Kidney tubule cell (primary cell): ENCODE data around the gene P4HA2.

ENCODE experiments used
- DNase-seq: peaks from one replicate; pipeline ENCODE4 v3.0.0-alpha.2; 2018; ENCODE audit warnings: low spot score

P4HA2 gene

DNA sequence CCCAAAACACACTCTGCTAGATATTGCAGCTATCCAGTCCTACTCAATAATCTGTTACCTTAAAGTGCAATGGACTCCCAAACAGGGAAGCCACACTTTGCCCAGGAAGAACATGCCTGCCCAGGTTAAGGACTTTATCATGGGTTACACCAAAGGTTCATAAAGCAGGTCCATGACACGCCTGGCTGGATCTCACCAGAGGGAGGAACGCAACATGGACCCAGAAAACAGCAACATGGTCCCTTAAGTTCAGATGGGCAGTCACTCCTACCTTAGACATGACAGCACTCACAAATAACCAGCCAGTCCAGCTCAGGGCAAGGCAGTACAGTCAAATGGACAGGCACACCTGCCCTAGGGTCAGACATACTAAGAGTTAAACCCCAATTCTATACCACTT lies 3.8 kb downstream of the P4HA2 start:
- no peak for DNase-seq

- DNase-seq, result no peak
These were observed 5.0 kb downstream of the P4HA2 start for GRCh38 chr5:132222649-132223038.

- peak; percentile 18 for DNase-seq
These were observed 5.6 kb downstream of the P4HA2 start for GRCh38 chr5:132221781-132222648.

- no peak for DNase-seq
These were observed 7.2 kb downstream of the P4HA2 start for GRCh38 chr5:132220491-132220890.

DNA sequence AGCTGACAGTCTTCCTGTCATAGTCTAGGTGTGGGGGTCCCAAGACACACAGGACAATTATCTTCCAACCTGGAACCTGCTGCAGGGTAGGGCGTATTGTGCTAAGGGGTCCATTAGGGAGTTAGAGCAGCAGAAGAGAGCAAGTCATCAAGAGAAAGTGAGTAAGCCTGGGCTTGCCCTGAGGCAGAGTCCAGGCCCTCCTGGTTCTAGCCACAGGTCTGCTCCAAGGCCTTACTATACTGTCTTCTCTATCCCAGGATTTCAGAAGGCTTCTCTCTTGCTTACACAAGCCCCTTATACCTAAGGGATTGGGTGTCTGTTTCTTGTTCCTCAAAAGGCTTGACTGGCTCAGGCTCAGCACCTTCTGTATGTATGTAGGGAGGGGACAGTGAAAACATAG lies 7.7 kb downstream of the P4HA2 start:
- no peak for DNase-seq

DNA sequence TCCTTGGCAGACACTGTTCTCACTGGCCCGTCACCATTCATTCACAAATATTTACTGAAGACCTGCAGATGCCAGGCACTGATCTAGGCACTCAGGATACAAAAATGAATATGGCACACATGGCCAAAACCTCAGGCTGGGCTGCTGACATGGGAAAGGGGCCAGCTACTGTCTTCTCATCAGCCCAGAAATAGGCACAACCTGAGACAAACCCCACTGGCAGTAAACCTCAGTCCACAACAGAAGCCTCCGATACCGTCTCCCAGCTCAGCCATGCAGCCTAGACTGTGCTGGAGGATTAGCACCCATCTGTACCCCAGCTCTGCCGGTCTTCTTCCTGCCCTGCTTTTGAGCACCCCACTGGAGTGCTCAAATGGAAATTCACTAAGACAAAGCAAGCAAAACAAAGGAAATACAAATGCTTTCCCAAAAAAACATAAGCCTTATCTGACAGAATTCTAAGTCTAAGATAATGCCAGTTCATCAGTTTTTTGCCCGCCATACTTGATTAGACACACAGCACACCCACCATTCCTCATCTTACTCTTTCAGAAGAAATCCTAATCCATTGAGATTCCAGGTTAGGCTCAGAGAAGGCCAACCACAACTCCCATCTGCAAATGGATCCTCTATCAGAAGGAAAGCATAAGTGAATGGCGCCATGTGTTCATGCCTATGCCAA lies 8.2 kb downstream of the P4HA2 start:
- DNase-seq, result no peak

GRCh38 chr5:132218321-132218720 lies 9.3 kb downstream of the P4HA2 start:
- no peak for DNase-seq

- peak; percentile 97 for DNase-seq
These were observed 12.3 kb downstream of the P4HA2 start for GRCh38 chr5:132215329-132215728.

- no peak for DNase-seq
These were observed 13.2 kb downstream of the P4HA2 start for GRCh38 chr5:132214491-132214890.

- DNase-seq, result no peak
These were observed 14.0 kb downstream of the P4HA2 start for GRCh38 chr5:132213666-132214065.

DNA sequence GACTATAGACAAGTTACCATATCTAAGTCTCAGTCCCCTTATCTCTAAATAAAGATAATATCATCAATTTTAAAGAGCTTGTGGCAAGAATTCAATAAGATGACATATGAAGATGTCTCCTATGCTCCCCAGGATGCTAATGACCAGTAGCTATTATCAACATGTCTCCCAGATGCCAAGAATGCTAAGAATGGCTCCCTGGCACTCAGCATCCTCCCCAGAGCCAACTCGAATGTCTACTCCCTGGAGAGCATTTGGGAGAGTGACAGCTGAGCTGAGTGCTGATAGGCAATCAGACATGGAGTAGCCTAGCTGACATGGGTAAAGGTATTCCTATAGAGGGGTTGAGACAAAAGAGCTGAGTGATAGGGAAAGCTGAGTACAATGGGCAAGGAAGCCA lies 15.9 kb downstream of the P4HA2 start:
- no peak for DNase-seq

GRCh38 chr5:132210944-132211343 lies 16.7 kb downstream of the P4HA2 start:
- DNase-seq, result no peak

DNA sequence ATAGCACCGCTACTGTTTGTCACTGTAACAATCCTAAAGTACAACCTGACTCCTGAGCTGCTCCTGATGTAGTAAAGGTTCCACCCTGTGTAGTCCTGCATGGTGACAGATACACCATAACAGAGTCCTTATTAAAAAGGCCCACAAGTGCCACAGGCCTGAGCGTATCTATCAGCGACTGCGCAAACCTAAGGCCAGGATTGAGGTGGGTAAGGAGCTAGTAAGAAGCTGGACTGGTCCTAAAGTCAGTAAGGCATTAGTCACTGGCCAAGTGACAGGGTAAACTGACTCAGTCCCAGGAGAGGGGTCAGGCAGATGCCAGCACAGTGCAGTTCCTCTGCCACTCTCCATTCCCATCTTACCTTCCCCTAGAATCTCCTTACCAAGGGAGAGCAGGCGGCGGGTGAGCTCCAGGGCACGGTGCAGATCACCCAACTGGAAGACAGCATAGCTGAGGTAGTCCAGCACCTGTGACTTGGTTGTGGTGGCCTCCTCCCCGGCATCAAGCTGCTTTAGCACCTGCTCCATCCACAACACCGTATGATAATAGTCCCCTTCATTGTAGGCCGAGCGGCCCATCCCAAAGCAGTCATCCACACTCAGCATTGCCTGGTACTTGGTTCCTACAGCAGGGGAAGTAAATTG lies 17.6 kb downstream of the P4HA2 start:
- no peak for DNase-seq

DNA sequence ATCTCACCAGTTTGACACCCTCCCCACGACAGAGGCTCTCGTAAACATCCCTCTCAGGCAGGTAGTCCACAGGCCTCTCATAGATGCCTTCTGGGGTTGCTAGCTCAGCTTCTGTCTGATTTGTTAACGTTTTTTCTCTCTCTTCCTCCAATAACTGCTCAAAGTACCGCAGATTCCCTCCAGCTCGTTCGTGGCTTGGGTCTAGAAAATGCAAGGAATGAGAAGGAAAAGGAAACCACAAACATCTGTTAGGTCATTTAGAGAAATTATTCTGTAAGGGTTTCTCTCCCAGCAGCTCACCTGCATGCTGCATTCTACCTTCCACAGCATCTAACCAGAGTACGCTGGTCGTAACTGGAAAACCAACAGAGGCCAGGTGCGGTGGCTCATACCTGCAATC lies 18.5 kb downstream of the P4HA2 start:
- no peak for DNase-seq

DNA sequence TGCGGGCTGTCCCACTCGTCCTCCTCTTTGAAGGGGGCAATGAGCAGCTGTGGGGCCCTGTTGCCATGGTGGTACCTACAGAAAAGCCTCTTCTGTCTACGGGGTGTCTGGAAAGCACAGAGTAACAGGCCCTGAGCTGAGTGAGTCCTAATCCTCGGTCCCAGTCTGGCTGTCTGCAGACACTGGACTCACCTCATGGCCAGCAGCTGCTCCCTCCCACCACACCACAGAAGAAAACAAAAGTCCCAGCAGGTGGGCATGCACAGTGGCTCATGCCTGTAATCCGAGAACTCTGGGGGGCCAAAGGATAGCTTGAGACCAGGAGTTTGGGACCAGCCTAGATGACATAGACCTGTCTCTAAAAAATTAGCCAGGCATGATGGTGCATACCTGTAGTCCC lies 19.9 kb downstream of the P4HA2 start:
- DNase-seq, result no peak

DNA sequence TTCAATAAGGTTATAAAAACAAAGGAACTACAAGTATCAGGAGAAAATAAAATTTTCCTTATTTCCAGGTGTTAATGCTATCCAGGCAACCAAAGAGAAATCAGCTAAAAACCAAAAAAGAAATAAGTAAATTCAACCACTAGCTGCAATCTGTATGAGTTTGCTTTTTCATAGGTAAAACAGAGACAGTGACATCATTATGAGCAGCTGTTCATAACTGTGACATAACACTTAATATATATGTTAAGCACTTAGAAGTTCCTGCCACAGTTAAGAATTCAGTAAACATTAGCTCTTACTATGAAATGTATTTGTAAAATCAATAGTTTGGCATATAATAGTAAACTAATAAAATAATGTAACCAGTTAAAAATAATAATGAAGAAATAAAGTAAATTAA lies 20.9 kb downstream of the P4HA2 start:
- DNase-seq, result no peak

DNA sequence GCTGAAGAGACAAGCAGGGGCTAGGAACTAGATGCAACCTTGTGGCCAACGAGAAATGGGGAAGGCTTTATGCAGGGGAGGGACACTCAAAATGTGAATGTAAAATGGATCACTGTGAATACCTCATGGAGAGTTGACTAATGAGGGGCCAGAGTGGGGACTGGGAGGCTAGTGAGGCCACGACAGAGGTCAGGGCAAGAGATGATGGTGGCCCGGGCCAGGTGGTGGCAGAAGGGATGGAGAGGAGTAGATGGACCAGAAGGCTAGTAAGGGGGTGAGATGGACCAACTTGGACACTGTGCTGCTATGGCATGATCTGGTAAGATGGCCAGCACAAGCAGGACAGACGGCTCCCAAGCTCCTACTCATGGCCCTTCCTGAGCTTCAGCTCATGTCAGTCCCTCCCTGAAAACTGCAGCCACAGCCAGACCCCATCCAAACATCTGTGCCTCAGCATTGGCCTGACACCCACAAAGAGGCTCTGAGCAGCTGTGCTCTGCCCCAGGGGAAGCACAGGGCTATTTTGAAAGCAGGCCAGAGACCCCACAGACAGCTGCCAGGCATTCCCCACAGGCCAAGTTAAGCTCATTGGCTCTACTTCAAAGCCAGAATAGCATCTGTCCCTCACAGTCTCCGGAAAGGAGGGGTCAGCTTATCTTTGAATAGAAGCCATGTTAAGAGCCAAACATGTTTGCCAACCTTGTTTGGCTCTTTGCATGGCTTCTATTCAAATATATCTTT lies 22.1 kb downstream of the P4HA2 start:
- DNase-seq, result no peak

GRCh38 chr5:132204371-132205135 lies 23.1 kb downstream of the P4HA2 start:
- no peak for DNase-seq

GRCh38 chr5:132203916-132204315 lies 23.7 kb downstream of the P4HA2 start:
- no peak for DNase-seq

DNA sequence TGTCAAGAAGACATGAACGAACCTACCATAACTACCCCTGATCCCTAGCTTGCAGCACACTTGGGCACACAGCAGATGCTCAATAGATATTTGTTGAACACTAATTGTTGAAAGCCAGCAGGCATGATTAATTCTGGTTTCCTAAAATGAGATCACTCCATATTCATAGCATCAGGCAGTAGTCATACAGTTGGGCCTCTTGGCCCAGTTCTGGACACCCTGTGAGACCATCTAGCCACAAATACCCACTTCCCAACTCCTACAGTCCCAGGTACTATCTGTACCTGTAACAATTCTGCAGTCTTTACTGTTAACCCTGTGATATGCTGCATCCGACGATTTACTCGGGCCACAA lies 24.2 kb downstream of the P4HA2 start:
- DNase-seq, result peak; percentile 55

DNA sequence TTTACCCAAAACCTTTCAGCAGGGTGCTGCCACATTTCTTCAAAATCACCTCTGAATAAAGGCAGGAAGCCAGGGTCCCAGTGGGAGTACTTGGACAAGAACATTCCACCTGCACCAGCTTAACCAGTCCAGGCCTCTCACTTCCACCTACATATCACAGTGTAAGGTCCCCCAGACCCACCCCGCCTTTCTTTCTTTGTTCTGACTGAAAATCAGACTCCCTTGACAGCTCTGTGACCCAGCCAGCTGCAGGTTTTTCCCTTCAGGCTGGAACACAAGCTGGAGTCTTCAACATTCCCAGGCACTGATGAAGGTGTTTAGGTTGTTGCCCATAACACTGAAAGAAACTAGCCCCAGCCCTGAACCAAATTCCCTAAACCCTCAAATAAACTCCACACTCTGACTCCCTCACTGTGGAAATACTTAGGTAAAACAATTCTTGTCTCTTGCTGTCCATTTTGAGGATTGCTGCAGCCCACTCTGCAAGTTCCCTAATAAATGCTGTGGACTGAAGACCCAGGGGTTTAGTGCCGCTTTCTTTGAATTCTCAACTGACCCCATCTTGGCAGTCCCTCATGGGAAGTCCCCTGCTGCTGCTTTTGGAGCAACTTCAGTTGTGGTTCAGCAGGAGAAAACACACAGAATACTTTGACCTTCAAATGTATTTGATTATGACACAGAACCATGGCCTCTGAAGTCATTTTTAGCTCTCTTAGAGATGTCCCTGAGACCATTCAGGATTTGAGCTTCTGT lies 24.8 kb downstream of the P4HA2 start:
- DNase-seq, result no peak
